CD4-positive, alpha-beta T cell treated with Interleukin-17A for 4 hours (primary cell): ENCODE measurements around the gene TBC1D9B.

ENCODE experiments used
- DNase-seq: peaks from one replicate; pipeline ENCODE4 v3.0.0-alpha.2; 2020; ENCODE audit warnings: mixed read lengths

The TBC1D9B gene

DNA sequence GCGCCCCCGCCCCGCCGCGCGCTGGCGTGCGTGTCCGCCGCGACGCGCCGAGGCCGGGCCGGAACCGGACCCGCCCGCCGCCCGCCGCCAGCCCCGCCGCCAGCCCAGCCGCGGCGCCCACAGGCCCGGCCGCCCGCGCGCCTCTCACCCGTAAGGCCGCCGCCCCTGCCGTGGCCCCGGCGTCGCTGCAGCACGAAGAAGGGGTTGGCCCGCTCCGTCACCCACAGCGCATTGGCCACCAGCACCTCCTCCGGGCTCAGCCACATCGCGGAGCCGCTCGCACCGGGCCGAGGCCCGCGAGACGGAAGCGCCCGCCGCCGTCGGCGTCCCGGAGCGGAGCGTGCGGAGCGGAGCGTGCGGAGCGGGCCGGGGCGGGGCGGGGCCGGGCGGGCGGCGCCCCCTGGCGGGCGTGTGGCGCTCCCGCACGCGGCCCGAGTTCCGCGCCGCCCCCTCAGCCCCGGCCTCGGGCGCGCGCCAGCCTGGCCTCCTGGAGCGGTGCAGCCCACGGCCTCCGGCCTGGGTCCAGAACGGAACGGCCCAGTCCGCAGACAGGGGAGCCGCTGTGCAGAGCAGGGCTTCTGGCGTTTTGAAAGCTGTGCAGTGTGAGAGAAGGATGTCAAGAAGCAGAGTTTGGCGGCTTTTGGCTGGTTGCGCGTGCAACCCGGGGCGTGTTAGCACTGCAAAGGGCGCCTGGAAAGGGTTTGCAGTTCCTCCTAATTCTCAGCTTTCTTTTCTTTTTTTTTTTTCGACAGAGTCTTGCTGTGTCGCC is at the start of gene TBC1D9B:
TSS of gene TBC1D9B (minus strand) at position 342 of the 769 bp plus-strand sequence. CDS start at position 266, 76 bp downstream.
- DNase-seq = peak; percentile 84

GRCh38 chr5:179955630-179956029 is 47.9 kb upstream of the TBC1D9B start:
- DNase-seq = no peak

GRCh38 chr5:179955062-179955461 is 47.4 kb upstream of the TBC1D9B start:
- no peak for DNase-seq

- DNase-seq = no peak
Measured at GRCh38 chr5:179954434-179954833, 46.7 kb upstream of the TBC1D9B start.

DNA sequence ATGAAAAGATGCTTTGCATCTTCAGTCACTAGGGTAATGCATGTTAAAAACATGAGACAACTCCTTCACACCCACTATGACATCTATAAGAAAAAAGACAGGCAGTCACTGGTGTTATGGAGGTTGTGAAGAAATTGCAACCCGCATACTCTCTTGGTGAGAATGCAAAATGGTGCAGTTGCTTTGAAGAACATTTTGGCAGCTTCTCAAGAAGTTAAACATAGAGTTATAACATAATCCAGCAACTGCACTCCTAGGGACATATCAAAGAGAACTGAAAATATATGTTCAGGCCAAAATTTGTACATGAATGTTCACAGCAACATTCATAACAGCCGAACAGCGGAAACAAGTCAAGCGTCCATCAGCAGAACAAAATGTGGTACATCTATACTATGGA is 46.3 kb upstream of the TBC1D9B start:
- DNase-seq = no peak

GRCh38 chr5:179936976-179937681 is 29.4 kb upstream of the TBC1D9B start:
- DNase-seq = no peak

DNA sequence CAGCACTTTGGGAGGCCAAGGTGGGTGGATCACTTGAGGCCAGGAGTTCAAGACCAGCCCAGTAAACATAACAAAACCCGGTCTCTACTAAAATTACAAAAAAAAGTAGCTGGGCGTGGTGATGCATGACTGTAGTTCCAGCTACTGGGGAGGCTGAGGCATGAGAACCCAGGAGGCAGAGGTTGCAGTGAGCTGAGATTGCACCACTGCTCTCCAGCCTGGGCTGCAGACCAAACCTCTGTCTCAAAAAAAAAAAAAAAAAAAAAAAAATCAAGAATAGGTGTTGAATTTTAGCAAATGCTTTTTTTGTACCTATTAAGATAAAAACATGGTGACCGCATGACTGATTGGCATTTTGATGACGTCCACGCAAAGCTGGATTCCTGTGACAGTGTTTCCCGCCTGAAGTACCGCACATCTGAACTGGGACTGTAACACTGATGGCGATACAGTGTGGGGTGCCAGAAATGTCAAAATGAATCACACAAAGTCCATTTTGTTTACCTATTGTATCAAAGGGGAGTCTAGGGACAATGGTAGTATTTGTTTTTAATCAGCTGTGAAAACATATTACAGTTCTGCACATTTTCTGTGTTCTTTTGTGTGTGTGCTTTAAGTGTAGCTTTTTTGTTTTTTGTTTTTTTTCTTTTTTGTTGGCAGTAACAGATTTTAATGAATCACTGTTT is 23.2 kb upstream of the TBC1D9B start:
- DNase-seq = no peak

- no peak for DNase-seq
Measured at GRCh38 chr5:179927824-179928223, 20.1 kb upstream of the TBC1D9B start.

DNA sequence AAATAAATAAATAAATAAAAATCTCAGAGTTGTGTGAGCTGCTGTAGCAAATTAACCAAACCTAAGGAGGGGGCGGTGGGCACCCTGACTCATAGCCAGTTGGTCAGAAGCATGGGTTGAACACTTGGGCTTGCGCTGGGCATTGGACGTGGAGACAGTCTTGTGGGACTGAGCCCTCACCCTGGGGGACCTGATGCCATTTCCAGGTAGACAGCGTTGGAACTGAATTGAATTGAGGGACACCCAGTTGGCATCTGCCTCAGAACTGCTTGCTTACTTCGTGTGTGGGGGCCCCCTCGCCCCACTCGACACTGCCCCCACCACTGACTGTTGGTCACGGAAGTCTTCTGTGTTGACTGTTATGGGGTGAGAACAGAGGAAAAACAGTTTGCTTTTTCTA is 19.0 kb upstream of the TBC1D9B start:
- DNase-seq = no peak

DNA sequence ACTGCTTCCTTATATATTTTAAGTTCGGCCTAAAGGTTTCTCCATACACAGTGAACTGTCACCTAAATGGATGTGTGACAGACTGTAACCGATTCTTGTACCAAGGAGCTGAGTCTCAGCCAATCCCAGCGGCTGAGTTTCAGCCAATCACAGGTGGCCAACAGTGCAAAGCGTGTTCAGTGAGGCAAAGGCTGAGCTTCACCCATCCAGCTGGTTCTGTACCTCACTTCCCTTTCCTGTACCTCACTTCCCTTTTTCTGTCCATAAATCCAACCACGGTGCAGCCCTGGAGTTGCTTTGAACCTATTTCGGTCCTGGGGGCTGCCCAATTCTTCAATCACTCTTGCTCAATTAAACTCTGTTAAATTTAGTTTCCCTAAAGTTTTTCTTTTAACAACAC is 15.7 kb upstream of the TBC1D9B start:
- DNase-seq = no peak

GRCh38 chr5:179920175-179920574 is 12.5 kb upstream of the TBC1D9B start:
- no peak for DNase-seq

GRCh38 chr5:179919487-179920060 is 11.9 kb upstream of the TBC1D9B start:
- DNase-seq = no peak

- DNase-seq = no peak
Measured at GRCh38 chr5:179918742-179919486, 11.2 kb upstream of the TBC1D9B start.

DNA sequence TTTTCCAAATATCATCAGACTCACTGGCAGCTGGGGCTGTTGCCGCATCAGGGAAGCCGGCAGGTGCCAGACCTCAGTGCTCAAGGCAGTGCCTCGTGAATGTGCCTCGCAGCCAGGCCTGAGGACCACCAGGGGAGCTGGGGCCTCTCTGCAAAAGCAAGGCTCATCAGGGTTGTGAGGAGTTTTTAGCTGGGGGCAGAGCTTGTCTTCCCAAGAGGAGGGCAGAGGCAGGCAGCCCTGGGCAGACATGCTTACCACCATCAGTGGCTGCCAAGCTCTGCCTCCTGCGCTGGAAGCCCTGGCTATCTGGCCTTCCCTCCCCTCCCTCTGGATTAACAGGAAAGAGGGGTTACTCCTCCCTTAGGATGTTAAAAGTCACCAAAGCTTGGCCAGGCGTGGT is 8.8 kb upstream of the TBC1D9B start:
- no peak for DNase-seq

GRCh38 chr5:179915406-179915935 is 7.8 kb upstream of the TBC1D9B start:
- no peak for DNase-seq

- no peak for DNase-seq
Measured at GRCh38 chr5:179914032-179914755, 6.5 kb upstream of the TBC1D9B start.

DNA sequence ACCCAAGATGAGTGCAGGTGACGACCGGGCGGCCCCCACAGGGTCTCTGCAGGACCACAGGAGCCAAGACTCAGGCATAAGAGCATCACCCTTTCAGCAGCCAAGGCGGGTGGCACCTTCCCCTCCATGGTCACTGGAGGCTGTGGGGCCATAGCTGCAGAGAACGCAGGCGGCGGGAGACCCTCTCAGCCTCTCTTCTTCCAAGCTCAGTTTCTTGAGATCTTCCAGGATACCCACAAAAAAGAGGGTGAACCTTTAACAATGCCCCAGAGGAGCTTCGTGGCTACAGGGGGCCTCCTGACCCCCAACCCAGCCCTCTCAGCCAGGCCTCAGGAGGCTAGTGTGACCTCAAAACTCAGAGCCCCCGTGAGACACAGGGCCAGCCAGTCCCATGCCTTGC is 5.8 kb upstream of the TBC1D9B start:
- DNase-seq = no peak

- DNase-seq = no peak
Measured at GRCh38 chr5:179912951-179913350, 5.3 kb upstream of the TBC1D9B start.

DNA sequence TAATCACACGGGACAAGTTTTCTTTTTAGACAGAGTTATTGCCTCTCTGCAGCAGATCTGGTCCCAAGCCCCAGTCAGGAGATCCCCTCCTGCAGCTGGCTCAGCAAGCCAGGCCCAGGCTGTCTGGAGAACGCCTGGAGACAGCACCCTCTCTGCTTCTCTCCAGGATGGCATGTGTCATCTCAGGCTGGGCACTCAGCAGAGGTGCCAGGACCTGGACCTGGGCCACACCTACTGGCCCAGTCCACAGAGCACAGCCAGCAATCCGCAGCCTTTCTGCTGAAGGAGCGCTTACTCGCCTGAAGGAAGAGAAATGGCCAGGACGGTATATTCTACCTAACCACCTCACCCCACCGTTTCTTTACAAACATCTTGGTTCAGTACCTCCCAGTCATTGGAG is 4.7 kb upstream of the TBC1D9B start:
- DNase-seq = no peak

DNA sequence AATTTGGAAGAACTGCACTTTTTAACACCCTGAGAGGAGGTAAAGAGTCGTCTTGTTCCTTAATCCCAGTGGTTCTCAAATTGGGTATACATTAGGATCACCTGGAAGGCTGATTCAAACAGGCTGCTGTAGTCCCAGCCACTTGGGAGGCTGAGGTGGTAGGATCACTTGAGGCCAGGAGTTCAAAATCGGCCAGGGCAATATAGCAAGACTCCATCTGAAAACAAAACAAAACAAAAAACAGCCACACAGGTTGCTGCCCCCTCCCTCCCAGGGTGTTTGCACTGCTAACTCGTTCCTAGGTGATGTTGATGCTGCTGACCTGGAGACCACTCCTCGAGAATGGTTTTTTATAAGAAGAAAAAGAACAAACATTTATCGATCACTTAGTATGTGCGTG is 1.5 kb upstream of the TBC1D9B start:
- DNase-seq = no peak

DNA sequence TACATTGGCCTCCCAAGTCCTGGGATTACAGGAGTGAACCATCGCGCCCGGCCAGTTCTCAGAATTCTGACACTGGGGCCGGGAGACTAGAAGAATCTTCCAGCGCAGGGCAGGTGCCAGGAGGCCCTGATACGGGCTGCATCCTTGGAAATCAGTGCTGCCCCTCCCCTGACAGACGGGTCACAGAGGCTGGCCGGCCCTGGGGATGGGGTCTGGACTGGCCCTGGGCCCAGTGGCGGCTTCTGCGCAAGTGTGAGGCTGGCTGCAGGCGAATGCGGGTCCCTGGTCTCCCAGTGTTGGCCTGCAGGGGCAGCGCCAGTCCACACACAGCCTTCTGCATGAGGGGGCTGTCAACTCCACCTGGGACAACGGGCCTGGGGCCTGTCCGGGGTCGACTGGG is 831 bp upstream of the TBC1D9B start:
- no peak for DNase-seq
